Astrocyte (in vitro differentiated cells and primary cell): ENCODE data around the gene CALHM2. TPM values are rescaled to one million over a fixed set of nuclear protein-coding genes. Genes with fewer than 3 reads are reported as not detected.

Experiments
- DNase-seq: peaks from one replicate; pipeline ENCODE4 v3.0.0-alpha.2; 2010; ENCODE audit warnings: low read depth
- FAIRE-seq: peaks from 2 replicates; lab custom pipeline; 2011; peaks lifted over from hg19 to GRCh38; lab: Jason Lieb, UNC
- H2AFZ ChIP-seq: 2 replicates; pipeline ENCODE4 v1.6.0; 2012; ENCODE audit warnings: low read depth, low read length, inconsistent platforms
- H3K27ac ChIP-seq: 2 replicates; pipeline ENCODE4 v1.5.1; 2011; ENCODE audit warnings: low read depth, low read length, inconsistent platforms
- H3K27me3 ChIP-seq: 2 replicates; pipeline ENCODE4 v1.6.0; 2011; ENCODE audit warnings: low read length, inconsistent platforms; ENCODE audit not compliant: insufficient read depth
- H3K36me3 ChIP-seq: 2 replicates; pipeline ENCODE4 v1.5.1; 2011; ENCODE audit warnings: low read length, inconsistent platforms; ENCODE audit not compliant: insufficient read depth
- H3K4me1 ChIP-seq: 2 replicates; pipeline ENCODE4 v1.5.1; 2011; ENCODE audit warnings: low read length, inconsistent platforms; ENCODE audit not compliant: insufficient read depth
- H3K4me2 ChIP-seq: 2 replicates; pipeline ENCODE4 v1.6.0; 2012; ENCODE audit warnings: low read length, inconsistent platforms
- H3K4me3 ChIP-seq: 2 replicates; pipeline ENCODE4 v1.5.1; 2011; ENCODE audit warnings: low read depth, mild to moderate bottlenecking, low read length, inconsistent platforms; ENCODE audit not compliant: insufficient read depth
- H3K79me2 ChIP-seq: 2 replicates; pipeline ENCODE4 v1.6.0; 2012; ENCODE audit warnings: mild to moderate bottlenecking, low read length, inconsistent platforms; ENCODE audit not compliant: insufficient read depth
- H3K9ac ChIP-seq: 2 replicates; pipeline ENCODE4 v1.6.0; 2012; ENCODE audit warnings: mild to moderate bottlenecking, low read length, inconsistent platforms
- H3K9me3 ChIP-seq: 2 replicates; pipeline ENCODE4 v1.5.1; 2012; ENCODE audit warnings: low read depth, mild to moderate bottlenecking, low read length, inconsistent platforms; ENCODE audit not compliant: insufficient read depth
- H4K20me1 ChIP-seq: 2 replicates; pipeline ENCODE4 v1.6.0; 2012; ENCODE audit warnings: low read length, inconsistent platforms; ENCODE audit not compliant: insufficient read depth
- H3K27ac Mint-ChIP-seq: one replicate; pipeline ENCODE4 v1.8.0; 2021; ENCODE audit warnings: mild to moderate bottlenecking, mixed read lengths; ENCODE audit not compliant: unreplicated experiment
- H3K27me3 Mint-ChIP-seq: one replicate; pipeline ENCODE4 v1.8.0; 2021; ENCODE audit warnings: low read depth, mixed read lengths; ENCODE audit not compliant: unreplicated experiment
- H3K36me3 Mint-ChIP-seq: one replicate; pipeline ENCODE4 v1.8.0; 2021; ENCODE audit warnings: low read depth, mixed read lengths; ENCODE audit not compliant: unreplicated experiment
- H3K4me1 Mint-ChIP-seq: one replicate; pipeline ENCODE4 v1.8.0; 2021; ENCODE audit warnings: low read depth, mixed read lengths; ENCODE audit not compliant: unreplicated experiment
- H3K4me3 Mint-ChIP-seq: one replicate; pipeline ENCODE4 v1.8.0; 2021; ENCODE audit warnings: mild to moderate bottlenecking, moderate library complexity, mixed read lengths; ENCODE audit not compliant: unreplicated experiment
- H3K9me3 Mint-ChIP-seq: one replicate; pipeline ENCODE4 v1.8.0; 2021; ENCODE audit warnings: mild to moderate bottlenecking, mixed read lengths; ENCODE audit not compliant: unreplicated experiment
- CTCF ChIP-seq: IDR thresholded peaks from 2 replicates; pipeline ENCODE4 v1.5.1; 2011; ENCODE audit warnings: low read depth, mild to moderate bottlenecking, inconsistent platforms, low read length, moderate library complexity; ENCODE audit not compliant: insufficient read depth
- EZH2 ChIP-seq: IDR thresholded peaks from 2 replicates; pipeline ENCODE4 v1.6.1; 2012; ENCODE audit warnings: mild to moderate bottlenecking, low read length, inconsistent platforms; ENCODE audit not compliant: insufficient read depth
- total RNA-seq: library from RNA; stranded (reverse); gene quantifications from 2 replicates; pipeline ENCODE4 v1.2.1, GENCODE V29; 2021

The CALHM2 gene
- total RNA-seq, 1 donor from 2014 or later = 1.2 TPM

GRCh38 chr10:103499881-103500280 is 47.7 kb upstream of the CALHM2 start:
- no peaks in the 10 kb centered on the region for H3K9me3 ChIP-seq
- peaks cover 42% of the 10 kb centered on the region for H4K20me1 ChIP-seq
- peaks cover 4% of the 10 kb centered on the region for H3K36me3 Mint-ChIP-seq
- no peak overlapping the region for H3K27ac ChIP-seq
- no peak overlapping the region for H3K4me2 ChIP-seq
- H3K27me3 ChIP-seq = peaks cover 82% of the 10 kb centered on the region
- peaks cover 38% of the 10 kb centered on the region for H3K27me3 Mint-ChIP-seq
- no peaks in the 10 kb centered on the region for H3K79me2 ChIP-seq
- H2AFZ ChIP-seq = no peak overlapping the region
- H3K4me3 Mint-ChIP-seq = peak overlapping the region; percentile 34
- H3K4me1 ChIP-seq = peaks cover 4% of the 10 kb centered on the region
- H3K4me1 Mint-ChIP-seq = peaks cover 31% of the 10 kb centered on the region
- no peak overlapping the region for H3K4me3 ChIP-seq
- H3K9me3 Mint-ChIP-seq = peaks cover 5% of the 10 kb centered on the region
- DNase-seq = no peak
- TF ChIP-seq EZH2 = no peak
- TF ChIP-seq CTCF = no peak
- no peak for FAIRE-seq
- no peak overlapping the region for H3K9ac ChIP-seq
- no peaks in the 10 kb centered on the region for H3K36me3 ChIP-seq
- peak overlapping the region; percentile 70 for H3K27ac Mint-ChIP-seq

- H3K4me1 ChIP-seq = no peaks in the 10 kb centered on the region
- H3K36me3 ChIP-seq = no peaks in the 10 kb centered on the region
- no peak for DNase-seq
- no peak overlapping the region for H3K4me2 ChIP-seq
- TF ChIP-seq EZH2 (no peak), CTCF (no peak)
- no peaks in the 10 kb centered on the region for H3K9me3 ChIP-seq
- Mint-ChIP-seq H3K4me1 (peaks cover 28% of the 10 kb centered on the region), H3K27ac (peak overlapping the region; percentile 70), H3K27me3 (peaks cover 44% of the 10 kb centered on the region), H3K4me3 (peak overlapping the region; percentile 34), H3K9me3 (peaks cover 5% of the 10 kb centered on the region), H3K36me3 (peaks cover 4% of the 10 kb centered on the region)
- H3K27ac ChIP-seq = no peak overlapping the region
- no peak overlapping the region for H2AFZ ChIP-seq
- peaks cover 40% of the 10 kb centered on the region for H4K20me1 ChIP-seq
- peaks cover 88% of the 10 kb centered on the region for H3K27me3 ChIP-seq
- FAIRE-seq = no peak
- no peaks in the 10 kb centered on the region for H3K79me2 ChIP-seq
- no peak overlapping the region for H3K9ac ChIP-seq
- H3K4me3 ChIP-seq = no peak overlapping the region
Observed at GRCh38 chr10:103498936-103499638, 46.9 kb upstream of the CALHM2 start.
